Activated CD8-positive, alpha-beta T cell treated with anti-CD3 and anti-CD28 coated beads for 36 hours (primary cell): ENCODE data around the gene MAP2K6. TPM values are rescaled to one million over a fixed set of nuclear protein-coding genes. Genes with fewer than 3 reads are reported as not detected.

Source experiments
- ATAC-seq: fragments of 200-7000 bp; cut with Tn5 transposase; one replicate; pipeline ENCODE4 v1.10.0; 2021; ENCODE audit warnings: mild to moderate bottlenecking, moderate library complexity
- CTCF ChIA-PET: fragments of 350-600 bp; sonication (Branson Sonifier 250); formaldehyde crosslinking; loops from one replicate; lab custom pipeline; 2021; ENCODE audit warnings: antibody characterized with exemption; lab: Charles Lee
- POLR2A ChIA-PET: fragments of 350-600 bp; sonication (Branson Sonifier 250); formaldehyde crosslinking; loops from one replicate; lab custom pipeline; 2021; ENCODE audit warnings: antibody characterized with exemption; lab: Charles Lee
- DNase-seq: peaks from one replicate; pipeline ENCODE4 v3.0.0-alpha.2; 2020
- H3K27ac Mint-ChIP-seq: one replicate; pipeline ENCODE4 v1.8.0; 2021; ENCODE audit warnings: mild to moderate bottlenecking, mixed read lengths
- H3K27me3 Mint-ChIP-seq: one replicate; pipeline ENCODE4 v1.8.0; 2021; ENCODE audit warnings: mixed read lengths
- H3K36me3 Mint-ChIP-seq: one replicate; pipeline ENCODE4 v1.8.0; 2021; ENCODE audit warnings: low read depth, mixed read lengths
- H3K4me1 Mint-ChIP-seq: one replicate; pipeline ENCODE4 v1.8.0; 2021; ENCODE audit warnings: low read depth, mixed read lengths
- H3K4me3 Mint-ChIP-seq: one replicate; pipeline ENCODE4 v1.8.0; 2021; ENCODE audit warnings: mild to moderate bottlenecking, moderate library complexity, mixed read lengths
- H3K9me3 Mint-ChIP-seq: one replicate; pipeline ENCODE4 v1.8.0; 2021; ENCODE audit warnings: mixed read lengths
- CTCF ChIP-seq: fragments of 200-600 bp; IDR thresholded peaks from one replicate; pipeline ENCODE4 v1.8.0; 2022; ENCODE audit warnings: antibody characterized with exemption, mild to moderate bottlenecking
- intact Hi-C: fragments of 100-400 bp; cut with micrococcal nuclease; formaldehyde crosslinking; loops from one replicate; pipeline ENCODE4 v1.10.0; 2022
- total RNA-seq, 2 experiments: library from RNA; stranded (reverse); gene quantifications; one replicate each; pipeline ENCODE4 v1.2.3, GENCODE V29; 2021

Gene MAP2K6
- total RNA-seq, 2 experiments from 2014 or later, result 3.2 to 3.3 TPM

- Mint-ChIP-seq H3K36me3 (peaks cover 8% of the 10 kb centered on the region), H3K27me3 (no peaks in the 10 kb centered on the region), H3K4me1 (peaks cover 10% of the 10 kb centered on the region), H3K27ac (peak overlapping the region; percentile 71), H3K4me3 (no peak overlapping the region), H3K9me3 (peaks cover 7% of the 10 kb centered on the region)
- no peak for ATAC-seq
- no peak for TF ChIP-seq CTCF
- ChIA-PET POLR2A (interaction anchor here (1.0 to 1.1 kb wide), 2 partner anchors 12 to 15 kb away, joined by 3 read pairs; no protein-coding TSS in a partner anchor), CTCF (no interaction called here)
- intact Hi-C loops, result no loop called here
- no peak for DNase-seq
Observed at GRCh38 chr17:69445132-69445531, 30.6 kb downstream of the MAP2K6 start.

- TF ChIP-seq CTCF, result no peak
- Mint-ChIP-seq H3K27me3 (no peaks in the 10 kb centered on the region), H3K9me3 (no peaks in the 10 kb centered on the region), H3K36me3 (no peaks in the 10 kb centered on the region), H3K27ac (no peak overlapping the region), H3K4me1 (peaks cover 24% of the 10 kb centered on the region), H3K4me3 (no peak overlapping the region)
- ChIA-PET CTCF (no interaction called here), POLR2A (no interaction called here)
- intact Hi-C loops, result no loop called here
- ATAC-seq (no peak), DNase-seq (no peak)
Observed at GRCh38 chr17:69447726-69448125, 33.2 kb downstream of the MAP2K6 start.

- no peaks in the 10 kb centered on the region for H3K9me3 Mint-ChIP-seq
- CTCF ChIA-PET, result no interaction called here
- no peaks in the 10 kb centered on the region for H3K36me3 Mint-ChIP-seq
- H3K4me3 Mint-ChIP-seq, result no peak overlapping the region
- no peak for TF ChIP-seq CTCF
- ATAC-seq (no peak), DNase-seq (no peak)
- peaks cover 26% of the 10 kb centered on the region for H3K4me1 Mint-ChIP-seq
- no peaks in the 10 kb centered on the region for H3K27me3 Mint-ChIP-seq
- intact Hi-C loops, result no loop called here
- H3K27ac Mint-ChIP-seq, result no peak overlapping the region
- POLR2A ChIA-PET, result no interaction called here
Observed at GRCh38 chr17:69448431-69449102, 34.1 kb downstream of the MAP2K6 start.

GRCh38 chr17:69450131-69450530, 35.6 kb downstream of the MAP2K6 start:
- H3K4me1 Mint-ChIP-seq, result peaks cover 21% of the 10 kb centered on the region
- H3K4me3 Mint-ChIP-seq, result no peak overlapping the region
- no peak overlapping the region for H3K27ac Mint-ChIP-seq
- no peaks in the 10 kb centered on the region for H3K9me3 Mint-ChIP-seq
- ATAC-seq (no peak), DNase-seq (no peak)
- no peak for TF ChIP-seq CTCF
- H3K36me3 Mint-ChIP-seq, result no peaks in the 10 kb centered on the region
- no peaks in the 10 kb centered on the region for H3K27me3 Mint-ChIP-seq
- CTCF ChIA-PET, result no interaction called here
- intact Hi-C loops, result no loop called here
- POLR2A ChIA-PET, result no interaction called here

- no peak overlapping the region for H3K27ac Mint-ChIP-seq
- TF ChIP-seq CTCF, result no peak
- no peak overlapping the region for H3K4me3 Mint-ChIP-seq
- H3K4me1 Mint-ChIP-seq, result peaks cover 16% of the 10 kb centered on the region
- H3K27me3 Mint-ChIP-seq, result no peaks in the 10 kb centered on the region
- no peaks in the 10 kb centered on the region for H3K9me3 Mint-ChIP-seq
- intact Hi-C loops, result no loop called here
- H3K36me3 Mint-ChIP-seq, result no peaks in the 10 kb centered on the region
- DNase-seq, result no peak
- ChIA-PET POLR2A (interaction anchor here (1.0 to 1.2 kb wide), 2 partner anchors 8 to 13 kb away, joined by 3 read pairs; no protein-coding TSS in a partner anchor), CTCF (no interaction called here)
- no peak for ATAC-seq
Observed at GRCh38 chr17:69450918-69451317, 36.4 kb downstream of the MAP2K6 start.
